HCT116 (cell line): Measurements from ENCODE around the gene CYP1A2. TPM values are rescaled to one million over a fixed set of nuclear protein-coding genes. Genes with fewer than 3 reads are reported as not detected.

Experiments
- ATAC-seq: fragments of 200-7000 bp; cut with Tn5 transposase; 2 replicates; pipeline ENCODE4 v1.9.1; 2020; ENCODE audit warnings: mild to moderate bottlenecking, moderate library complexity
- BruUV-seq: library from RNA; stranded (reverse); fragments of 400-500 nt; replicated peaks from 2 replicates; lab custom pipeline; 2021; lab: Mats Ljungman, UMichigan
- CTCF ChIA-PET: fragments of 300-600 bp; sonication (Branson Sonifier 250); formaldehyde crosslinking; loops from one replicate; lab custom pipeline; 2021; ENCODE audit warnings: antibody characterized with exemption; lab: Charles Lee
- POLR2A ChIA-PET: fragments of 300-600, 350-600 bp; sonication (Branson Sonifier 250); formaldehyde crosslinking; loops from one replicate; lab custom pipeline; 2021; ENCODE audit warnings: antibody characterized with exemption; lab: Charles Lee
- RAD21 ChIA-PET, 2 experiments: fragments of 300-600 bp; sonication (Branson Sonifier 250); formaldehyde crosslinking; loops; one replicate each; lab custom pipeline; 2023; ENCODE audit warnings: low total read pairs in 2 of 2; ENCODE audit not compliant: uncharacterized antibody in 2 of 2, unreplicated experiment in 2 of 2, low non-redundant PET in 1 of 2; lab: Charles Lee
- DNase-seq: peaks from one replicate; pipeline ENCODE4 v3.0.0-alpha.2; 2010; ENCODE audit warnings: low read depth, low spot score
- H2AFZ ChIP-seq: fragments of 200-600 bp; shearing (Covaris generic), sonication (generic); 2 replicates; pipeline ENCODE4 v1.6.1; 2017; ENCODE audit warnings: low read depth, mixed run types, mixed read lengths, antibody characterized with exemption, low read length; ENCODE audit not compliant: poor library complexity, severe bottlenecking
- H3K27ac ChIP-seq: 2 replicates; pipeline ENCODE4 v1.5.1; 2012; ENCODE audit warnings: low read depth, low read length
- H3K27me3 ChIP-seq: fragments of 200-600 bp; sonication (generic); 2 replicates; pipeline ENCODE4 v1.6.1; 2016; ENCODE audit warnings: mixed run types, low read length, mixed read lengths; ENCODE audit not compliant: insufficient read depth
- H3K36me3 ChIP-seq, 2 experiments: fragments of 200-500 bp in 1 of 2; fragments of 200-600 bp in 1 of 2; sonication (Bioruptor generic) in 1 of 2; sonication (generic) in 1 of 2; 2 replicates each; pipeline versions ENCODE4 v1.5.1 to v1.6.1; 2014 to 2016; ENCODE audit warnings: low read length in 2 of 2, inconsistent platforms in 1 of 2, mixed read lengths in 1 of 2, mixed run types in 1 of 2; ENCODE audit not compliant: insufficient read depth in 2 of 2, control insufficient read depth in 1 of 2
- H3K4me1 ChIP-seq, 2 experiments: fragments of 200-600 bp in 1 of 2; sonication (generic) in 1 of 2; 2 replicates each; pipeline versions ENCODE4 v1.5.1 to v1.6.1; 2012 to 2017; ENCODE audit warnings: low read length in 2 of 2, inconsistent platforms in 1 of 2, mild to moderate bottlenecking in 1 of 2, mixed read lengths in 1 of 2, mixed run types in 1 of 2, moderate library complexity in 1 of 2; ENCODE audit not compliant: insufficient read depth in 2 of 2, control insufficient read depth in 1 of 2
- H3K4me2 ChIP-seq: fragments of 200-600 bp; sonication (generic); 2 replicates; pipeline ENCODE4 v1.6.1; 2017; ENCODE audit warnings: mixed run types, low read length, mixed read lengths
- H3K4me3 ChIP-seq, 2 experiments: fragments of 200-600 bp in 1 of 2; sonication (generic) in 1 of 2; replicated peaks in 1 of 2; 2 replicates each; pipeline ENCODE4 v1.5.1; 2011 to 2016; ENCODE audit warnings: low read length in 2 of 2, control low read depth in 1 of 2, low read depth in 1 of 2, mild to moderate bottlenecking in 1 of 2, mixed read lengths in 1 of 2, mixed run types in 1 of 2
- H3K79me2 ChIP-seq: fragments of 200-600 bp; sonication (generic); 2 replicates; pipeline ENCODE4 v1.6.1; 2017; ENCODE audit warnings: mild to moderate bottlenecking, mixed run types, low read length, moderate library complexity, mixed read lengths; ENCODE audit not compliant: insufficient read depth
- H3K9ac ChIP-seq: fragments of 200-600 bp; sonication (generic); 2 replicates; pipeline ENCODE4 v1.6.1; 2016; ENCODE audit warnings: low read length, mixed read lengths
- H3K9me2 ChIP-seq: fragments of 200-600 bp; sonication (generic), shearing (Covaris generic); 2 replicates; pipeline ENCODE4 v1.6.1; 2017; ENCODE audit warnings: mixed run types, mild to moderate bottlenecking, moderate library complexity; ENCODE audit not compliant: insufficient read depth
- H3K9me3 ChIP-seq, 2 experiments: fragments of 200-500 bp in 1 of 2; fragments of 200-600 bp in 1 of 2; sonication (Bioruptor generic) in 1 of 2; sonication (generic) in 1 of 2; 2 replicates each; pipeline ENCODE4 v1.6.1; 2014 to 2017; ENCODE audit warnings: low read length in 2 of 2, mixed read lengths in 2 of 2, inconsistent platforms in 1 of 2, low read depth in 1 of 2, mild to moderate bottlenecking in 1 of 2, mixed run types in 1 of 2, moderate library complexity in 1 of 2; ENCODE audit not compliant: control insufficient read depth in 1 of 2, insufficient read depth in 1 of 2
- H4K20me1 ChIP-seq: fragments of 200-600 bp; sonication (generic), shearing (Covaris generic); 2 replicates; pipeline ENCODE4 v1.6.1; 2017; ENCODE audit warnings: mixed run types, mild to moderate bottlenecking, moderate library complexity; ENCODE audit not compliant: insufficient read depth
- ATF3 ChIP-seq: IDR thresholded peaks from 2 replicates; pipeline ENCODE4 v1.6.1; 2012
- CEBPB ChIP-seq: IDR thresholded peaks from 2 replicates; pipeline ENCODE4 v1.6.1; 2012; ENCODE audit warnings: low read depth
- EGR1 ChIP-seq: IDR thresholded peaks from 2 replicates; pipeline ENCODE4 v1.6.1; 2012; ENCODE audit warnings: low read depth
- ELF1 ChIP-seq: IDR thresholded peaks from 2 replicates; pipeline ENCODE4 v1.6.1; 2012; ENCODE audit warnings: low read depth, borderline replicate concordance
- EZH2 ChIP-seq: fragments of 200-600 bp; sonication (generic); IDR thresholded peaks from 2 replicates; pipeline ENCODE4 v1.6.1; 2017; ENCODE audit warnings: antibody characterized with exemption, mixed run types
- JUND ChIP-seq: IDR thresholded peaks from 2 replicates; pipeline ENCODE4 v1.6.1; 2012
- POLR2A ChIP-seq: IDR thresholded peaks from 2 replicates; pipeline ENCODE4 v1.7.0; 2011; ENCODE audit warnings: borderline replicate concordance; ENCODE audit not compliant: insufficient read depth, insufficient read length; ENCODE audit errors: extremely low read depth
- RAD21 ChIP-seq: IDR thresholded peaks from 2 replicates; pipeline ENCODE4 v1.6.1; 2012; ENCODE audit warnings: low read depth, mild to moderate bottlenecking
- REST ChIP-seq: IDR thresholded peaks from 2 replicates; pipeline ENCODE4 v1.6.1; 2012; ENCODE audit warnings: low read depth
- SIN3A ChIP-seq: IDR thresholded peaks from 2 replicates; pipeline ENCODE4 v1.6.1; 2012; ENCODE audit warnings: low read depth
- YY1 ChIP-seq: IDR thresholded peaks from 2 replicates; pipeline ENCODE4 v1.6.1; 2011; ENCODE audit warnings: low read length, low read depth, moderate library complexity, mild to moderate bottlenecking; ENCODE audit not compliant: insufficient replicate concordance; ENCODE audit errors: extremely low read depth
- ZFX ChIP-seq: fragments of 450-650 bp; IDR thresholded peaks from 2 replicates; pipeline ENCODE4 v1.6.1; 2017
- intact Hi-C: fragments of 100-400 bp; cut with micrococcal nuclease; formaldehyde crosslinking; loops from 2 replicates; pipeline ENCODE4 v1.10.0; 2022
- total RNA-seq: library from RNA; stranded (reverse); gene quantifications from one replicate; pipeline ENCODE4 v1.2.1, GENCODE V29; 2021; ENCODE audit not compliant: unreplicated experiment
- TF ChIP-seq, protein P1 (sequence below), 3 experiments: fragments of 200-600 bp in 1 of 3; sonication (generic) in 1 of 3; IDR thresholded peaks in 2 of 3; conservative IDR thresholded peaks in 1 of 3; 2 replicates each; pipeline ENCODE4 v1.5.1; 2012 to 2017; ENCODE audit warnings: low read depth in 2 of 3, low read length in 2 of 3, antibody characterized with exemption in 1 of 3, borderline replicate concordance in 1 of 3, control low read depth in 1 of 3, mild to moderate bottlenecking in 1 of 3, mixed read lengths in 1 of 3, mixed run types in 1 of 3, moderate library complexity in 1 of 3; ENCODE audit not compliant: insufficient read depth in 1 of 3
- TF ChIP-seq, protein P2 (sequence below): IDR thresholded peaks from 2 replicates; pipeline ENCODE4 v1.6.1; 2012

CYP1A2 gene
- total RNA-seq, 1 experiment from 2014 or later: not detected

DNA sequence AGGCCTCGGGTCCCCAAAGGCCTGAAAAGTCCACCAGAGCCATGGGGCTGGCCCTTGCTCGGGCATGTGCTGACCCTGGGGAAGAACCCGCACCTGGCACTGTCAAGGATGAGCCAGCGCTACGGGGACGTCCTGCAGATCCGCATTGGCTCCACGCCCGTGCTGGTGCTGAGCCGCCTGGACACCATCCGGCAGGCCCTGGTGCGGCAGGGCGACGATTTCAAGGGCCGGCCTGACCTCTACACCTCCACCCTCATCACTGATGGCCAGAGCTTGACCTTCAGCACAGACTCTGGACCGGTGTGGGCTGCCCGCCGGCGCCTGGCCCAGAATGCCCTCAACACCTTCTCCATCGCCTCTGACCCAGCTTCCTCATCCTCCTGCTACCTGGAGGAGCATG is 1.2 kb downstream of the CYP1A2 start:
- no peaks in the 10 kb centered on the region for H3K27me3 ChIP-seq
- no peaks in the 10 kb centered on the region for H3K9me3 ChIP-seq
- no peak overlapping the region for H3K4me3 ChIP-seq
- no peaks in the 10 kb centered on the region for H3K9me2 ChIP-seq
- no peak for ATAC-seq
- H3K4me1 ChIP-seq: peaks cover 0 to 10% of the 10 kb centered on the region in 2 experiments; a peak in 2 of 4 replicates
- no peaks in the 10 kb centered on the region for H4K20me1 ChIP-seq
- ChIA-PET POLR2A (interaction anchor here (2.0 kb wide), 1 partner anchor 10 kb away, joined by 5 read pairs; no protein-coding TSS in a partner anchor), RAD21 (no interaction called here), CTCF (no interaction called here)
- no peak for DNase-seq
- no peaks in the 10 kb centered on the region for H3K79me2 ChIP-seq
- TF ChIP-seq EGR1 (no peak), ATF3 (no peak), YY1 (no peak), RAD21 (no peak)
- no peaks in the 10 kb centered on the region for H3K36me3 ChIP-seq
- no TSS peak for BruUV-seq
- H2AFZ ChIP-seq: no peak overlapping the region
- no peak overlapping the region for H3K4me2 ChIP-seq
- H3K27ac ChIP-seq: no peak overlapping the region
- intact Hi-C loops: loop anchor here (10.0 kb wide), 1 partner anchor 735 kb away; no protein-coding TSS in a partner anchor
- H3K9ac ChIP-seq: no peak overlapping the region

GRCh38 chr15:74750751-74751150 is 2.1 kb downstream of the CYP1A2 start:
- no peaks in the 10 kb centered on the region for H3K9me3 ChIP-seq
- H3K4me2 ChIP-seq: no peak overlapping the region
- no peaks in the 10 kb centered on the region for H3K79me2 ChIP-seq
- H3K36me3 ChIP-seq: no peaks in the 10 kb centered on the region
- no peak overlapping the region for H3K9ac ChIP-seq
- H4K20me1 ChIP-seq: no peaks in the 10 kb centered on the region
- no peak for ATAC-seq
- no peaks in the 10 kb centered on the region for H3K27me3 ChIP-seq
- intact Hi-C loops: no loop called here
- H3K27ac ChIP-seq: no peak overlapping the region
- POLR2A ChIA-PET: no interaction called here
- BruUV-seq: no TSS peak
- H3K4me3 ChIP-seq: no peak overlapping the region
- RAD21 ChIA-PET: no interaction called here
- H2AFZ ChIP-seq: no peak overlapping the region
- DNase-seq: no peak
- no peaks in the 10 kb centered on the region for H3K9me2 ChIP-seq
- peaks cover 0 to 10% of the 10 kb centered on the region in 2 experiments; a peak in 2 of 4 replicates for H3K4me1 ChIP-seq
- CTCF ChIA-PET: no interaction called here
- TF ChIP-seq CEBPB (no peak), YY1 (no peak), POLR2A (no peak), JUND (no peak), EZH2 (no peak), SIN3A (no peak), ELF1 (no peak), ZFX (no peak), REST (no peak)
- TF ChIP-seq, protein P1, sequence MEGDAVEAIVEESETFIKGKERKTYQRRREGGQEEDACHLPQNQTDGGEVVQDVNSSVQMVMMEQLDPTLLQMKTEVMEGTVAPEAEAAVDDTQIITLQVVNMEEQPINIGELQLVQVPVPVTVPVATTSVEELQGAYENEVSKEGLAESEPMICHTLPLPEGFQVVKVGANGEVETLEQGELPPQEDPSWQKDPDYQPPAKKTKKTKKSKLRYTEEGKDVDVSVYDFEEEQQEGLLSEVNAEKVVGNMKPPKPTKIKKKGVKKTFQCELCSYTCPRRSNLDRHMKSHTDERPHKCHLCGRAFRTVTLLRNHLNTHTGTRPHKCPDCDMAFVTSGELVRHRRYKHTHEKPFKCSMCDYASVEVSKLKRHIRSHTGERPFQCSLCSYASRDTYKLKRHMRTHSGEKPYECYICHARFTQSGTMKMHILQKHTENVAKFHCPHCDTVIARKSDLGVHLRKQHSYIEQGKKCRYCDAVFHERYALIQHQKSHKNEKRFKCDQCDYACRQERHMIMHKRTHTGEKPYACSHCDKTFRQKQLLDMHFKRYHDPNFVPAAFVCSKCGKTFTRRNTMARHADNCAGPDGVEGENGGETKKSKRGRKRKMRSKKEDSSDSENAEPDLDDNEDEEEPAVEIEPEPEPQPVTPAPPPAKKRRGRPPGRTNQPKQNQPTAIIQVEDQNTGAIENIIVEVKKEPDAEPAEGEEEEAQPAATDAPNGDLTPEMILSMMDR (IDR thresholded peaks at IDR 0.05 in 2 of 3, conservative IDR thresholded peaks at IDR 0.05 in 1 of 3; ENCODE audit: borderline replicate concordance in 1 of 3, insufficient read depth in 1 of 3, low read depth in 2 of 3, low read length in 2 of 3): no peak
- TF ChIP-seq, protein P2, sequence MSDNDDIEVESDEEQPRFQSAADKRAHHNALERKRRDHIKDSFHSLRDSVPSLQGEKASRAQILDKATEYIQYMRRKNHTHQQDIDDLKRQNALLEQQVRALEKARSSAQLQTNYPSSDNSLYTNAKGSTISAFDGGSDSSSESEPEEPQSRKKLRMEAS: no peak
